ENCODE measurements around the gene UGDH. TPM values are rescaled to one million over a fixed set of nuclear protein-coding genes. Genes with fewer than 3 reads are reported as not detected.

Gene UGDH
- total and polyA plus RNA-seq, 9 of the 15 experiments (the other 6 are each of a cell fraction or from before 2014, with no cell fraction given): 5.5 to 21.7 (median 16.2) TPM

DNA sequence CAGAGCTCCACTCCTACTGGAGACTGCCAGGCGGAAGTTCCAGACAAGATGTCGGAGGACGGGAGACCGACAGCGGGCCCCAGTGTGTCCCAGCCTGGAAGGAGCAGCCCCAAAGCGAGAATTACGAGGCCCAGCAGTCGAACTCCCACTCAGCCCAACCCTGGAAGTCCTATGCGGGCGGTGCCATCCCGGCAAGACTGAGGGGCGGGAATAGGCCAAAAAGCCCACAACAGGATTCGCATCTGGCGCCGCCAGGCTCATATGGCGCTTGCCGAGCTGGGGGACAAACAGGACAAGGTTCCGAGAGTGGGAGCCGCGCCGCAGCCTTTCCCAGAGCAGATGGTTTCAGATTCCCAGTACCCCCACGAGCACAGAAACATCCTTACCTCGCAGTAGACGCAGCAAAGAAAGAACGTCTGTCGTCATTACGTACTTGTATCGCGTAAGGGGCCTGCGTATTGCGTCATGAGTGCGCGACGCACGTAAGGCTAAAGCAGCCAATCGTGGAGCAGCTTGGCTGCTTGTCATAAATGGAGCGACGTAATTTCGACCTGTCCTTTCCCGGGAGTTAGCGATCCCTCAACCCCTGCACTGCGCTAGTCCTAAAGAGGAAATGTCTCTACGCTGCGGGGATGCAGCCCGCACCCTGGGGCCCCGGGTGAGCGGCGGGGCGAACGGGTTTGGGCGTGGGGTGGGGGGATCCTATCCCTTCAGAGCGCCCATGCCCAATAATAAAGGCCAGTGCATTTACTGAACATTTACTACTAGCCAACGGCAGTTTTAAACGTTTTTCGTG, 68.5 kb downstream of the UGDH start, which contains the start of the genes LIAS and RPL9 (continued):
- TF ChIP-seq ZNF318 (IDR thresholded peaks at IDR 0.05; ENCODE audit: borderline replicate concordance in 1 of 2, low read depth in 1 of 2) (peak in 1 of 2 experiments; percentile 91; a peak in 2 of 4 replicates), NBN (IDR thresholded peaks at IDR 0.05; ENCODE audit: low read depth) (peak; percentile 98), DPF2 (IDR thresholded peaks at IDR 0.05) (no peak), MYBL2 (IDR thresholded peaks at IDR 0.05; ENCODE audit: low read depth) (peak; percentile 54; the same call in 1 of the 2 replicates), MYBL2 (CRISPR knock-in tag; IDR thresholded peaks at IDR 0.05; ENCODE audit: borderline replicate concordance) (no peak), DDX20 (tag; IDR thresholded peaks at IDR 0.05; ENCODE audit: low read depth) (no peak), MIER1 (IDR thresholded peaks at IDR 0.05; ENCODE audit: low read depth) (no peak), E2F3 (CRISPR knock-in tag; IDR thresholded peaks at IDR 0.05) (0 out of 2 replicates have a peak, but pooled peaks have one; percentile 15)
- TF ChIP-seq, protein P1, sequence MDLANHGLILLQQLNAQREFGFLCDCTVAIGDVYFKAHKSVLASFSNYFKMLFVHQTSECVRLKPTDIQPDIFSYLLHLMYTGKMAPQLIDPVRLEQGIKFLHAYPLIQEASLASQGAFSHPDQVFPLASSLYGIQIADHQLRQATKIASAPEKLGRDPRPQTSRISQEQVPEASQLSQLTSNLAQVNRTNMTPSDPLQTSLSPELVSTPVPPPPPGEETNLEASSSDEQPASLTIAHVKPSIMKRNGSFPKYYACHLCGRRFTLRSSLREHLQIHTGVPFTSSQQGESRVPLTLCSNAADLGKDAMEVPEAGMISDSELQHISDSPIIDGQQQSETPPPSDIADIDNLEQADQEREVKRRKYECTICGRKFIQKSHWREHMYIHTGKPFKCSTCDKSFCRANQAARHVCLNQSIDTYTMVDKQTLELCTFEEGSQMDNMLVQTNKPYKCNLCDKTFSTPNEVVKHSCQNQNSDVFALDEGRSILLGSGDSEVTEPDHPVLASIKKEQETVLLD (IDR thresholded peaks at IDR 0.05): peak; percentile 100
- TF ChIP-seq, protein P2, sequence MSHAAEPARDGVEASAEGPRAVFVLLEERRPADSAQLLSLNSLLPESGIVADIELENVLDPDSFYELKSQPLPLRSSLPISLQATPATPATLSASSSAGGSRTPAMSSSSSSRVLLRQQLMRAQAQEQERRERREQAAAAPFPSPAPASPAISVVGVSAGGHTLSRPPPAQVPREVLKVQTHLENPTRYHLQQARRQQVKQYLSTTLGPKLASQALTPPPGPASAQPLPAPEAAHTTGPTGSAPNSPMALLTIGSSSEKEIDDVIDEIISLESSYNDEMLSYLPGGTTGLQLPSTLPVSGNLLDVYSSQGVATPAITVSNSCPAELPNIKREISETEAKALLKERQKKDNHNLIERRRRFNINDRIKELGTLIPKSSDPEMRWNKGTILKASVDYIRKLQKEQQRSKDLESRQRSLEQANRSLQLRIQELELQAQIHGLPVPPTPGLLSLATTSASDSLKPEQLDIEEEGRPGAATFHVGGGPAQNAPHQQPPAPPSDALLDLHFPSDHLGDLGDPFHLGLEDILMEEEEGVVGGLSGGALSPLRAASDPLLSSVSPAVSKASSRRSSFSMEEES (CRISPR knock-in tag; IDR thresholded peaks at IDR 0.05): no peak
- TF ChIP-seq, protein P3, sequence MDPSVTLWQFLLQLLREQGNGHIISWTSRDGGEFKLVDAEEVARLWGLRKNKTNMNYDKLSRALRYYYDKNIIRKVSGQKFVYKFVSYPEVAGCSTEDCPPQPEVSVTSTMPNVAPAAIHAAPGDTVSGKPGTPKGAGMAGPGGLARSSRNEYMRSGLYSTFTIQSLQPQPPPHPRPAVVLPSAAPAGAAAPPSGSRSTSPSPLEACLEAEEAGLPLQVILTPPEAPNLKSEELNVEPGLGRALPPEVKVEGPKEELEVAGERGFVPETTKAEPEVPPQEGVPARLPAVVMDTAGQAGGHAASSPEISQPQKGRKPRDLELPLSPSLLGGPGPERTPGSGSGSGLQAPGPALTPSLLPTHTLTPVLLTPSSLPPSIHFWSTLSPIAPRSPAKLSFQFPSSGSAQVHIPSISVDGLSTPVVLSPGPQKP (CRISPR knock-in tag; IDR thresholded peaks at IDR 0.05): no peak
- TF ChIP-seq, protein P4, sequence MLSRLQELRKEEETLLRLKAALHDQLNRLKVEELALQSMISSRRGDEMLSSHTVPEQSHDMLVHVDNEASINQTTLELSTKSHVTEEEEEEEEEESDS (CRISPR knock-in tag; IDR thresholded peaks at IDR 0.05): no peak
